B cell (primary cell): ENCODE results near the gene RSPH6A. TPM values are rescaled to one million over a fixed set of nuclear protein-coding genes. Genes with fewer than 3 reads are reported as not detected.

Experiments
- ATAC-seq: fragments of 200-7000 bp; cut with Tn5 transposase; one replicate; pipeline ENCODE4 v1.10.0; 2021; ENCODE audit warnings: low read depth, mild to moderate bottlenecking, moderate number of reproducible peaks, moderate library complexity
- CTCF ChIA-PET: fragments of 350-600 bp; sonication (Branson Sonifier 250); formaldehyde crosslinking; loops from one replicate; lab custom pipeline; 2021; ENCODE audit warnings: antibody characterized with exemption, inconsistent platforms; lab: Charles Lee
- POLR2A ChIA-PET: fragments of 350-600 bp; sonication (Branson Sonifier 250); formaldehyde crosslinking; loops from one replicate; lab custom pipeline; 2021; ENCODE audit warnings: antibody characterized with exemption; lab: Charles Lee
- DNase-seq: peaks from one replicate; pipeline ENCODE4 v3.0.0; 2013
- H2AFZ ChIP-seq: 2 replicates; pipeline ENCODE4 v1.6.1; 2012; ENCODE audit warnings: mild to moderate bottlenecking, low read depth, low read length; ENCODE audit not compliant: insufficient read depth, poor library complexity, severe bottlenecking
- H3K27ac ChIP-seq, 2 donors: 1 replicate in 1 of 2; 2 replicates in 1 of 2; pipeline ENCODE4 v1.5.1; 2012 to 2013; ENCODE audit warnings: low read length in 2 of 2, mild to moderate bottlenecking in 2 of 2, moderate library complexity in 1 of 2
- H3K27me3 ChIP-seq, 4 experiments: fragments of 200-600 bp in 1 of 4; sonication (generic) in 1 of 4; replicated peaks in 1 of 4; 1 replicate in 2 of 4; 2 replicates in 2 of 4; pipeline versions ENCODE4 v1.6.1 to v1.7.0; 2013 to 2016; ENCODE audit warnings: low read length in 3 of 4, mild to moderate bottlenecking in 2 of 4, mixed read lengths in 1 of 4, moderate library complexity in 1 of 4; ENCODE audit not compliant: insufficient read depth in 4 of 4, control insufficient read depth in 3 of 4; ENCODE audit errors: control extremely low read depth in 1 of 4
- H3K36me3 ChIP-seq, 2 experiments: replicated peaks in 1 of 2; 1 replicate in 1 of 2; 2 replicates in 1 of 2; pipeline versions ENCODE4 v1.6.1 to v1.7.1; 2013; ENCODE audit warnings: low read length in 1 of 2; ENCODE audit not compliant: insufficient read depth in 2 of 2, control insufficient read depth in 1 of 2; ENCODE audit errors: control extremely low read depth in 1 of 2, extremely low read depth in 1 of 2
- H3K4me1 ChIP-seq, 2 donors: fragments of 200-600 bp in 1 of 2; sonication (generic) in 1 of 2; 1 replicate in 1 of 2; 2 replicates in 1 of 2; pipeline versions ENCODE4 v1.5.1 to v1.6.1; 2013 to 2017; ENCODE audit warnings: low read length in 2 of 2; ENCODE audit not compliant: control insufficient read depth in 2 of 2, insufficient read depth in 2 of 2
- H3K4me2 ChIP-seq: replicated peaks from 2 replicates; pipeline ENCODE3; 2012; ENCODE audit warnings: mild to moderate bottlenecking, low read depth, low read length; ENCODE audit not compliant: poor library complexity, severe bottlenecking
- H3K4me3 ChIP-seq, 5 experiments: fragments of 200-600 bp in 1 of 5; sonication (generic) in 1 of 5; 1 replicate in 3 of 5; 2 replicates in 2 of 5; pipeline versions ENCODE4 v1.5.1 to v1.7.0; 2011 to 2016; ENCODE audit warnings: low read length in 4 of 5, mild to moderate bottlenecking in 4 of 5, low read depth in 2 of 5, control low read depth in 1 of 5, moderate library complexity in 1 of 5; ENCODE audit not compliant: insufficient read depth in 1 of 5; ENCODE audit errors: control extremely low read depth in 1 of 5, extremely low read depth in 1 of 5
- H3K79me2 ChIP-seq: fragments of 200-600 bp; sonication (generic); one replicate; pipeline ENCODE4 v1.6.0; 2016; ENCODE audit warnings: low read length; ENCODE audit not compliant: control insufficient read depth, insufficient read depth
- H3K9ac ChIP-seq: fragments of 200-600 bp; sonication (generic); 2 replicates; pipeline ENCODE4 v1.6.1; 2017; ENCODE audit warnings: mild to moderate bottlenecking, low read length, moderate library complexity
- H3K9me3 ChIP-seq, 3 donors: one replicate each; pipeline versions ENCODE4 v1.6.1 to v1.7.1; 2013; ENCODE audit warnings: low read length in 2 of 3; ENCODE audit not compliant: control insufficient read depth in 2 of 3, insufficient read depth in 1 of 3; ENCODE audit errors: control extremely low read depth in 1 of 3
- H4K20me1 ChIP-seq: 2 replicates; pipeline ENCODE4 v1.6.0; 2012; ENCODE audit warnings: mild to moderate bottlenecking, low read length; ENCODE audit not compliant: insufficient read depth, control insufficient read depth, poor library complexity, severe bottlenecking
- H3K27ac Mint-ChIP-seq: one replicate; pipeline ENCODE4 v1.8.0; 2021; ENCODE audit warnings: mixed read lengths
- H3K27me3 Mint-ChIP-seq: one replicate; pipeline ENCODE4 v1.8.0; 2021; ENCODE audit warnings: mixed read lengths
- H3K4me1 Mint-ChIP-seq: one replicate; pipeline ENCODE4 v1.8.0; 2021; ENCODE audit warnings: mixed read lengths
- H3K4me3 Mint-ChIP-seq: one replicate; pipeline ENCODE4 v1.8.0; 2021; ENCODE audit warnings: mixed read lengths
- H3K9me3 Mint-ChIP-seq: one replicate; pipeline ENCODE4 v1.8.0; 2022; ENCODE audit warnings: mixed read lengths; ENCODE audit not compliant: insufficient read depth
- EZH2 ChIP-seq: IDR thresholded peaks from 2 replicates; pipeline ENCODE4 v1.6.1; 2012; ENCODE audit warnings: borderline replicate concordance, low read depth, mild to moderate bottlenecking, moderate library complexity, low read length; ENCODE audit not compliant: insufficient read depth, poor library complexity, severe bottlenecking
- WGBS: methylation state at CpG from one replicate; pipeline ENCODE4 v1.1.5; 2013; ENCODE audit warnings: missing lambda C conversion rate; ENCODE audit not compliant: insufficient coverage; 5-methylcytosine and 5-hydroxymethylcytosine counted together
- intact Hi-C: fragments of 100-400 bp; cut with micrococcal nuclease; formaldehyde crosslinking; loops from one replicate; pipeline ENCODE4 v1.10.0; 2022
- polyA plus RNA-seq: library from polyadenylated mRNA; depleted of rRNA; stranded (reverse); fragments of >200 nt; gene quantifications from 2 replicates; pipeline ENCODE4 v1.2.3, GENCODE V29; 2012
- total RNA-seq, 2 donors: library from RNA; stranded (reverse); fragments of 120-200 nt in 1 of 2; gene quantifications; 1 replicate in 1 of 2; 2 replicates in 1 of 2; pipeline versions ENCODE4 v1.2.3 to v1.2.4, GENCODE V29; 2013 to 2022
- TF ChIP-seq, protein P1 (sequence below): fragments of 200-600 bp; IDR thresholded peaks from one replicate; pipeline ENCODE4 v1.8.0; 2022; ENCODE audit warnings: antibody characterized with exemption, mild to moderate bottlenecking

The RSPH6A gene
- total and polyA plus RNA-seq, 2 donors (not counting 1 experiment from before 2014, with no cell fraction given): 0.03 to 0.62 TPM

DNA sequence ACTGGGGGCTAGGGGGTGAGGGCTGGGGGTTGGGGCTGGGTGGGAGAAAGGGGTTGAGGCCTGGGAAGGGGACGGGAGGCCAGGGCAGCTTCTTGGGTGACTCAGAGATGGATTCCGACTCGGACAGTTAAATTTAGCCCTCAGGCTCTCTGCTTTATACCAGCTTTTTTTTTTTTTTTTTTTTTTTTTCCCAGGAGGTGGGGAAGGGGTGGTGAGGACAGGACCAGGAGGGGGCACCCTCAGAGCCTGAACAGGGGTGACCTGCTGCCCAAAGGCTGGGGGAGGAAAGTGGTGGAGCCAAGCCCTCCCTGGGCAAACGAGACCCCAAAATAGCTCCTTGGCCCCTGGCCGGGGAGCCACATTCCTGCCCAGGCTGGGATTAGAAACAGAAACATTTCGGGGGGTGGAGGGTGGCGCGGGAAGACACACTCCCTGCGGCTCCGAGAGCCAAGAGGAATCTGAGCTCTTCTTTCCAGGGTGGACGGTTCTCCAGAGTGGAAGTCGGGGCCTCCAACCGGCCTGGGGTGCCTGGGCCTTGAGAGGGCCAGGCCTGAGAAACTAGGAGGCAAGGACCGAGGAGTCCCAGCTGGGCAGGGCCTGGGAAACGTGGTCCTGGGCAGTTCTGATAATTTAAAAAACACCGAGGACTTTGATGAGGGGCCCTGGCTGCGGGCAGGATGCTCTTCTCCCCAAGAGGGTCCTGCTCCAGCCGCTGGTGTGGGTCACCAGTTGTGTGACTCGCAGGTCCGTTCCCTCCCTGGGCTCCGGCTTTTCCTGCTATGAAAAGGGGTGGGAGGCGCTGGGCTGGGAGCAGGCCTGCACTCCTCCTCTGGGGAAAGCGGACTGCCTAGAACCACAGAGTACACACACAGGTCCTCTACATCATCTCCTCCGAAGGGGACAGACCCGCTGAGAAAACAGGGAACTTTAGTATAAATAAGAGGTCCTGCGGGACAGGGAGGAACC, 32.0 kb downstream of the RSPH6A start:
- intact Hi-C loops: no loop called here
- H3K4me2 ChIP-seq: no peak overlapping the region
- H3K9ac ChIP-seq: no peak overlapping the region
- no peak overlapping the region for H3K27ac Mint-ChIP-seq
- peaks cover 0 to 23% (median 2%) of the 10 kb centered on the region in 4 experiments for H3K27me3 ChIP-seq
- ChIA-PET POLR2A (interaction anchor here (0.5 to 1.2 kb wide), 5 partner anchors 12 to 227 kb away, joined by 3 to 10 read pairs (median 4); no protein-coding TSS in a partner anchor), CTCF (interaction anchor here (2.2 kb wide), 1 partner anchor 16 kb away, joined by 10 read pairs; no protein-coding TSS in a partner anchor)
- ATAC-seq: no peak
- peaks cover 88% of the 10 kb centered on the region for H4K20me1 ChIP-seq
- WGBS: 93% methylated on average over 14 of the region's 26 CpGs
- no peak overlapping the region for H2AFZ ChIP-seq
- H3K9me3 ChIP-seq: peaks cover 0 to 4% (median 0%) of the 10 kb centered on the region in 3 donors
- H3K4me3 ChIP-seq: no peak overlapping the region
- no peak overlapping the region for H3K27ac ChIP-seq
- peaks cover 4% of the 10 kb centered on the region for H3K79me2 ChIP-seq
- peaks cover 17 to 22% of the 10 kb centered on the region in 2 donors for H3K4me1 ChIP-seq
- H3K9me3 Mint-ChIP-seq: no peaks in the 10 kb centered on the region
- DNase-seq: no peak
- H3K36me3 ChIP-seq: peaks cover 0 to 16% of the 10 kb centered on the region in 2 experiments
- TF ChIP-seq, protein P1, sequence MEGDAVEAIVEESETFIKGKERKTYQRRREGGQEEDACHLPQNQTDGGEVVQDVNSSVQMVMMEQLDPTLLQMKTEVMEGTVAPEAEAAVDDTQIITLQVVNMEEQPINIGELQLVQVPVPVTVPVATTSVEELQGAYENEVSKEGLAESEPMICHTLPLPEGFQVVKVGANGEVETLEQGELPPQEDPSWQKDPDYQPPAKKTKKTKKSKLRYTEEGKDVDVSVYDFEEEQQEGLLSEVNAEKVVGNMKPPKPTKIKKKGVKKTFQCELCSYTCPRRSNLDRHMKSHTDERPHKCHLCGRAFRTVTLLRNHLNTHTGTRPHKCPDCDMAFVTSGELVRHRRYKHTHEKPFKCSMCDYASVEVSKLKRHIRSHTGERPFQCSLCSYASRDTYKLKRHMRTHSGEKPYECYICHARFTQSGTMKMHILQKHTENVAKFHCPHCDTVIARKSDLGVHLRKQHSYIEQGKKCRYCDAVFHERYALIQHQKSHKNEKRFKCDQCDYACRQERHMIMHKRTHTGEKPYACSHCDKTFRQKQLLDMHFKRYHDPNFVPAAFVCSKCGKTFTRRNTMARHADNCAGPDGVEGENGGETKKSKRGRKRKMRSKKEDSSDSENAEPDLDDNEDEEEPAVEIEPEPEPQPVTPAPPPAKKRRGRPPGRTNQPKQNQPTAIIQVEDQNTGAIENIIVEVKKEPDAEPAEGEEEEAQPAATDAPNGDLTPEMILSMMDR: no peak
- peaks cover 19% of the 10 kb centered on the region for H3K4me1 Mint-ChIP-seq
- H3K4me3 Mint-ChIP-seq: no peak overlapping the region
- H3K27me3 Mint-ChIP-seq: peaks cover 10% of the 10 kb centered on the region

DNA sequence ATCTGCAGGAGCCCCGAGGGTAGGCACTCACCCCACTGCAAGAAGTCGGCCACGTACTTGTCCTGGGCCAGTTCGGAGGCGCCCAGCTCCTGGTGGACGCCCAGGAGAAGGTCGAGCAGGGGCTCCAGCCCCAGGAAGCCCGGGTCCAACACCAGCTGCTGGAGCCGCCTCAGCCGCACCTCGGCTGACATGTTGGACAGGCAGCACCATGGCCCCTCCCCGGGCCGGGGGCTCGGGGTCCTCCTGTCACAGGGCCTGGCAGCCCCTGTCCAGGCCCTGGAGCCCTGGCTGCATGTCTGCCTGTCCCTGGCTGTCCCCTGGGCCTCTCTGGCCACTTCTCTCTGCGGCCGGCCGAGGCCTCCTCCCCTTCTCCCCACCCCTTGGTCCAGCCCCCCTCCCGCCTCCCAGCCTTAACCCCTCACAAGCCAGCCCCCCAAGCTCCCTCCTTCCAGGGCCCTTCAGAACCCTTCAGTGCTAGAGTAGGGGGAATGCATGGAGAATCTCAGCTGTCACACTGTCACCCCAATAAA, 32.9 kb downstream of the RSPH6A start, which contains the start of gene DMPK:
TSS of gene DMPK (minus strand) at position 329 of the 530 bp plus-strand sequence. CDS start at position 191, 138 bp downstream.
- Mint-ChIP-seq H3K4me1 (peaks cover 19% of the 10 kb centered on the region), H3K27me3 (peaks cover 10% of the 10 kb centered on the region), H3K9me3 (no peaks in the 10 kb centered on the region), H3K27ac (no peak within 1 kb of the TSS), H3K4me3 (no peak within 1 kb of the TSS)
- Histone ChIP-seq H3K9me3 (peaks cover 0 to 4% (median 0%) of the 10 kb centered on the region in 3 donors), H3K36me3 (peaks cover 0 to 20% of the 10 kb centered on the region in 2 experiments), H2AFZ (no peak within 1 kb of the TSS), H3K9ac (no peak within 1 kb of the TSS), H4K20me1 (peaks cover 90% of the 10 kb centered on the region), H3K27ac (no peak within 1 kb of the TSS), H3K4me3 (no peak within 1 kb of the TSS), H3K79me2 (peaks cover 2% of the 10 kb centered on the region), H3K4me1 (peaks cover 17 to 22% of the 10 kb centered on the region in 2 donors), H3K27me3 (peaks cover 0 to 23% (median 2%) of the 10 kb centered on the region in 4 experiments), H3K4me2 (no peak within 1 kb of the TSS)
- ChIA-PET POLR2A (interaction anchor here (0.5 to 1.2 kb wide), 3 partner anchors 11 to 26 kb away, joined by 3 to 4 read pairs (median 4); no protein-coding TSS in a partner anchor), CTCF (interaction anchor here (2.2 kb wide), 1 partner anchor 17 kb away, joined by 10 read pairs; no protein-coding TSS in a partner anchor)
- DNase-seq (no peak), ATAC-seq (no peak)
- TF ChIP-seq EZH2: no peak
- TF ChIP-seq, protein P1: no peak
- 64% methylated on average over 17 of the region's 18 CpGs for WGBS
- intact Hi-C loops: no loop called here
